NOMO-1 (cell line): Measurements from ENCODE around the gene DNAH3.
"Not testable (repeated sequence)": the region's sequence is repeated elsewhere in the genome, so short reads cannot be mapped to it uniquely, and the experiment has no call there.

Experiments
- DNase-seq, 2 experiments: peaks; one replicate each; lab custom pipeline; 2025; ENCODE audit not compliant: unreplicated experiment in 2 of 2; lab: John Stamatoyannopoulos, UW

The DNAH3 gene

DNA sequence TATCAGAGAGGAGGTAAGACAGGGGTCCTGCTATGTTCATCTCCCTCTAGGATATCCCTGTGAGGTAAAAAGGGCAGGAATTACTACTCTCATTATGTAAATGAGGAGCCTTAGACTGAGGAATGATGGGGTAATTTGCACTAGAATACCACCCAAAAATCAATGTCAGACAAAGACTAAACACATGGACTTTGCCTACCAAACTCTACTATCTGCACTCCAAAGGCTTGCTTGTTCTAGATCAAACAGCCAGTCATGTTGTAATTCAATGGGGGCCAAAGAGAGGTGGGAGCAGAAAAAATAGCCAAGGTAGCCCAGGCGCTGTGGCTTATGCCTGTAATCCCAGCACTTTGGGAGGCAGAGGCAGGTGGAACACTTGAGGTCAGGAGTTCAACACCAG, 129.3 kb downstream of the DNAH3 start:
- no peak for DNase-seq

- no peak for DNase-seq
Observed at GRCh38 chr16:21009815-21010214, 140.8 kb downstream of the DNAH3 start.

DNA sequence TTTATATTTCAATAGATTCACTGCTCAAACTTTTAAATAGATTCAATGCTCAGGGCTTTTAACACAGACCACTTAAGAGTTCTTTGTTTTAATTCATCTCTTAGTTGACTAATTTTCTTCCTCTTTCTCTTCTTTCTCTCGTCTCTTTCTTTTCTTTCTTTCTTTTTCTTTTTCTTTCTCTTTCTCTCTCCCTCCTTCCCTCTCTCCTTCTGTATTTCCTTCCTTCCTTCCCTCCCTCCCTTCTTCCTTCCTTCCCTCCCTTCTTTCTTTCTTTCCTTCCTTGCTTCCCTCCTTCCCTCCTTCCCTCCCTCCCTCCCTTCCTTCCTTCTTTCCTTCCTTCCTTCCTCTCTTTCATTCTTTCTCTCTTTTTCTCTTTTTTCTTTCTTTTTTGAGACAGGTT, 145.6 kb downstream of the DNAH3 start:
- no peak for DNase-seq

GRCh38 chr16:21001262-21001661, 149.4 kb downstream of the DNAH3 start:
- no peak for DNase-seq

DNA sequence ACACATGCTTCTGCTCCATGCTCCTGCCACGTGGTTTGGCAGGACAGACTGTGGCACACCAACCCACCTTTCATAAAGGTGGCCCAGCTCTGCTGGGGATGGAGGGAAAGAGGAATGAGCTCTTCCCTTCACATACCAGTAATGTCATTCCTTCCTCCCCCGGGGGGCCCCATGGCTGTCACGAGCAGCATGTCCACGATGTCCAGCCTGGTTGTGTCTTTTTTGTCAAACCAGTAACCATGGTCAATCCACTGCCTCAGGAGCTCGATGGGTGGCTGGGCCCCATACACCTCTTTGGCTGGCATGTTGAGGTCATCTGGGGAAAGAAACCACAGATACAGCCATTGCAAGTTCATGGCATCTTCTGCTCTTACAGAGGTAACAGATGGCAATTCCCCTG, 153.5 kb downstream of the DNAH3 start:
- no peak for DNase-seq

- no peak for DNase-seq
Observed at GRCh38 chr16:20995711-20996110, 154.9 kb downstream of the DNAH3 start.

- not testable (repeated sequence) for DNase-seq
Observed at GRCh38 chr16:20989496-20990070, 161.1 kb downstream of the DNAH3 start.

- DNase-seq = no peak
Observed at GRCh38 chr16:20987049-20987448, 163.6 kb downstream of the DNAH3 start.

DNA sequence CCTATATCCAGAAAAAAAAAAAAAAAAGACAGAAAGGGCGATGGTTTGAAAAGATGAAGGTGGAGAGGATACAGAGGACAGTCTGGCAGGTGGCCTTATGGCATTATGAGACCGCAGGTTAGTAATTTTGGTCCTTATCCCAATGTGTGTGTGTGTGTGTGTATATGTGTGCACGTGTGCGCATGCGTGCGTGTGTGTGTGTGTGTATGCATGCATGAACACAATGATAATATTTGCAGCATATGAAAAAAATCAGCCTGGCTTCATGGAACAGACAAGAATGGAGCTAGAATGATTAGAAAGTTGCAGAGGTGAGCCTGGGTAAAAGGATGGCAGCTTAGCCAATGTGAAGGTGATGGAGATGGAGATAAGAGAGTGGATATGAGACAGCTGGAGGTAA, 166.6 kb downstream of the DNAH3 start:
- no peak for DNase-seq

DNA sequence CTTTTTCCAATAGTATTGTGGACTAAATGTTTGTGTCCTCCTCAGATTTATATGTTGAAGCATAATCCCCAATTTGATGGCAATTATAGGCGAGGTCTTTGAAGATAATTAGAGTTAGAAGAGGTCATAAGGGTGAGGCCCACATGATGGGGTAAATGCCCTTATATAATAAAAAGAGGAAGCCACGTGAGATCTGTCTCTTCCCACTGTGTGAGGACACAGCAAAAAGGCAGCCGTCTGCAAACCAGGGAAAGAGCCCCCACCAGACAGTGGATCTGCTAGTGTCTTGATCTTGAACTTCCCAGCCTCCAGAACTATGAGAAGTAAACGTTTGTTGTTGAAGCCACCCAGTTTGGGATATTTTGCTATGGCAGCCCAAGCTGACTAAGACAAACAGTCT, 174.1 kb downstream of the DNAH3 start:
- DNase-seq = peak in 1 of 2 experiments; percentile 17

DNA sequence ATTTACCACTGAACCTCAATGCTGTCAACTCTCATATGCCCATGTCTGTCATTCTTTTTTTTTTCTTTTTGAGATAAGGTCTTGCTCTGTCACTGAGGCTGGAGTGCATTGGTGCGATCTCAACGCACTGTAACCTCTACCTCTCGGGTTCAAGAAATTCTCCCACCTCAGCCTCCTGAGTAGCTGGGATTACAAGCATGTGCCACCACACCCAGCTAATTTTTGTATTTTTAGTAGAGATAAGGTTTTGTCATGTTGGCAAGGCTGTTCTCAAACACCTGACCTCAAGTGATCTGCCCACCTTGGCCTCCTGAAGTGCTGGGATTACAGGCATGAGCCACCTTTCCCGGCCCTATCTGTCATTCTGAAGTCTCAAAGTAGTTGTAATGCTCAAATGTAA, 177.4 kb downstream of the DNAH3 start:
- DNase-seq = not testable (repeated sequence)

GRCh38 chr16:20971401-20971800, 179.2 kb downstream of the DNAH3 start:
- no peak for DNase-seq

GRCh38 chr16:20969386-20969785, 181.3 kb downstream of the DNAH3 start:
- no peak for DNase-seq

DNA sequence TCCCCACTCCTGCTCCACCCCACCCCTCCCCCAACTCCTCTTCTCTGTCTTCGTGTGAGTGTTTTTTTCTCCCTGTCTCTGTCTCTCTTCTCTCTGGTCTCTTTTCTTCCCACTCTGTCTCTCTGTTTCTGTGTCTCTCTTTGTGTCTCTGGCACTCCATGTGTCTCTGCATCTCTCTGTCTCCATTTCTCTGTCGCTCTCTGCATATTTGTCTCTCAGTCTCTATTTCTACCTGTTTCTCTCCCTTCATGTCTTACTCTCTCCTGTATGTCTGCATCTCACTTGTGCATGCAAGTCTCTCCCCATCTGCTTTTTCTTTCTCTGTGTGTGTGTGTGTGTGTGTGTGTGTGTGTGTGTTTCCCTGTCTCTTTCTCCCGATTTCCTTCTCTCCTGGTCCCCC, 181.9 kb downstream of the DNAH3 start:
- no peak for DNase-seq

DNA sequence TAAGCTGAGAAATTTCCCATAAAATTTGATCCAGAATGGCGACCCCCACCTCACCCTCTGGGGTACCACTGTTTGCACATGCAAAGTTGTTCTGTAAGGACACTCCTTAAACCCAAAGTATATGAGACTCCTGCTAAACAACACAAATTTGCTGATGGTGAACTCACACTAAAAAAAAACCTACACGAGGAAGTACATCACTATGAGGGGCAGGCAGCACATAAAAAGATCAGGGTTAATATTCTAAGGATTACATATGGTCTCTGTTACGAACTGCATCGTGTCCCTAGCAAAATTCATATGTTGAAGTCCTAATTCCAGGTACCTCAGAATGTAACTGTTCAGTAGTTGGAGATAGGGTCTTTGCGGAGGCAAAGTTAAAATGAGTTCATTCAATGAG, 189.7 kb downstream of the DNAH3 start:
- DNase-seq = no peak

- DNase-seq = no peak
Observed at GRCh38 chr16:20957153-20957552, 193.5 kb downstream of the DNAH3 start.

GRCh38 chr16:20956319-20956718, 194.3 kb downstream of the DNAH3 start:
- DNase-seq = no peak

DNA sequence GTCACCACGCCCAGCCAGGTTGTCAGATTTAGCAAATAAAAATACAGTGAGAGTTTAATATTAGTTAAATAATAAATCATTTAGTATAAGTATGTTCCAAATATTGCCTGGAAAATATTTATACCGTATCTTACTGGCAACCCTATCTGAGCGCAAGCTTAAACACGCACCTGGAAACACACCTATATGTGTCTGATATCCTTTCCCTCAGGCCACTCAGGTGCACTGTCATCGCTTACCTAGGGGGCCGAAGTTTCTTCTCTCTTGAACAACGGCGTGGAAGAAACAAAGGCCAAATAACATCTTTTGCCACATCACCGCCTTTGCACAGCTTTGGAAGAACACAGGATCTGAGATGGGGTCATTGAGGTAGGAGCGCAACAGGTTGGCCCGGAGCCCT, 196.1 kb downstream of the DNAH3 start:
- no peak for DNase-seq

DNA sequence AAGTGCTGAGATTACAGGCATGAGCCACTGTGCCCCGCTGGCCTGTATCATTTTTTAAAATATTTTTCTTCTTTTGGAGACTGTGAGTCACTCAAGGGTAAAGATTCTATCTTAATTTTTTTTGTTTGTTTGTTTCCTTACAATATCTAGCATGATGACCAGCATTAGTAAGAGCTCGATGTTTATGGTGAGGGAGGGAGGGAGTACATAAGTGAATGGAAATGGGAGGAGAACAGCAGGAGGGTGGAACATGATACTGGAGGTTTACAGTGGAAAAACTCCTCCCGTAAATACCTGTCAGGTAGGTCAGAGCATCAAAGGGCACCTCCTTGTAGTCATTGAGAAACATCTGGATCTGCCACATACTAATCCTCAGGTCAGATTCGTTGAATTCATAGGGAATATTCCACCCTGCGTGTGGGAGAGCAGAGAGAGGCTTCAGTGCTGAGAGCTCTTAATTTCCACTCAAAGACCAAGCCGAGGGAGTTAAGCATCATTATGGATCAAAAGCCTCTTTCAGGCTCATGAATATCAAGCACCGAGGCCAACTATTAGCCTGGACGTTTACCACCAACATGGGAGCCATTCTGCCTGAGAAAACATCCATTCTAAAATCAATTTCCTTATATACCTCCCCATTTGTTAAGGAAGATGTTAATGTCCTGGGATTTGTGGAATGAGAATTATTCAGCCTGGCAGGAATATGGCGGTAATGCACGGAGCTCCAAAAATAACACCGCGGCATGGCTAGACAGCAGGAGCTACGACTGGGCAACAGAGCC, 198.3 kb downstream of the DNAH3 start:
- no peak for DNase-seq

- no peak for DNase-seq
Observed at GRCh38 chr16:20950294-20950693, 200.4 kb downstream of the DNAH3 start.

- no peak for DNase-seq
Observed at GRCh38 chr16:20949660-20950059, 201.0 kb downstream of the DNAH3 start.

DNA sequence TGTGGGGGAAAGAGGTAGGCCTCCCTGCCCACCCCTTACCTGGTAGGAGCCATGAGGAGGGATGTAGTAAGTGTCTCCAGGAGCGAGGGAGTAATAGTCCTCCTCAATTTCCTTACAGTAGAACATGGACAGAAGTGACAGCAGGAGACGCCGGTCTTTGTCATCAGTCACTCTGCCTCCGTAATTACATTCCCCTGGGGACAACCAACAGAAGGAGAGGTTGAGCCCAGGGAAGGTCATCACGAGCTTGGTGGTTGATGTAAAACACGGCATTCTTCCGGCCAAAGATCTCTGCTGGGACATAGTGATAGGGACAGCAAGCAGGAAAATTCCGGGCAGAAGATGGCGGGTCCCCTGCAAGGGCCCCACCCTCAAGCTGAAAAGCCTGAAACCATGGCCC, 202.2 kb downstream of the DNAH3 start:
- DNase-seq = no peak
